Small intestine (tissue), 7 donors: ENCODE results near the gene NOVA2. TPM values are rescaled to one million over a fixed set of nuclear protein-coding genes. Genes with fewer than 3 reads are reported as not detected.
A peak's percentile ranks its signal among the peaks of the same experiment; 100 is the strongest.

Experiments
- DNase-seq, 2 donors: peaks; one replicate each; pipeline versions ENCODE4 v3.0.0 to v3.0.0-alpha.2; 2013
- FAIRE-seq: peaks from 2 replicates; lab custom pipeline; 2012; peaks lifted over from hg19 to GRCh38; lab: Jason Lieb, UNC
- H3K27ac ChIP-seq, 3 donors: one replicate each; pipeline ENCODE4 v1.5.1; 2013; ENCODE audit warnings: low read length in 2 of 3, mild to moderate bottlenecking in 2 of 3, control low read depth in 1 of 3, inconsistent platforms in 1 of 3, low read depth in 1 of 3, moderate library complexity in 1 of 3
- H3K27me3 ChIP-seq, 3 donors: one replicate each; pipeline ENCODE4 v1.6.1; 2013; ENCODE audit warnings: low read length in 3 of 3, inconsistent platforms in 1 of 3; ENCODE audit not compliant: control insufficient read depth in 3 of 3, insufficient read depth in 3 of 3
- H3K36me3 ChIP-seq, 3 donors: one replicate each; pipeline ENCODE4 v1.6.1; 2013; ENCODE audit warnings: low read length in 3 of 3, inconsistent platforms in 1 of 3, low read depth in 1 of 3, mild to moderate bottlenecking in 1 of 3, moderate library complexity in 1 of 3; ENCODE audit not compliant: control insufficient read depth in 3 of 3, insufficient read depth in 2 of 3
- H3K4me1 ChIP-seq, 3 donors: one replicate each; pipeline ENCODE4 v1.6.1; 2013; ENCODE audit warnings: low read length in 2 of 3, inconsistent platforms in 1 of 3, low read depth in 1 of 3, mild to moderate bottlenecking in 1 of 3, moderate library complexity in 1 of 3; ENCODE audit not compliant: control insufficient read depth in 3 of 3, insufficient read depth in 2 of 3
- H3K4me3 ChIP-seq, 3 donors: one replicate each; pipeline ENCODE4 v1.5.1; 2013; ENCODE audit warnings: low read length in 3 of 3, control low read depth in 1 of 3, inconsistent platforms in 1 of 3, low read depth in 1 of 3, mild to moderate bottlenecking in 1 of 3, moderate library complexity in 1 of 3
- H3K9me3 ChIP-seq, 2 donors: one replicate each; pipeline ENCODE4 v1.6.1; 2013; ENCODE audit warnings: low read depth in 1 of 2, low read length in 1 of 2; ENCODE audit not compliant: control insufficient read depth in 2 of 2, insufficient read depth in 1 of 2
- WGBS, 3 donors: extraction: QIAGEN DNeasy Blood & Tissue Kit; methylation state at CpG; one replicate each; pipeline ENCODE4 v1.1.7; 2013; 5-methylcytosine and 5-hydroxymethylcytosine counted together
- polyA plus RNA-seq, 4 donors: library from polyadenylated mRNA; stranded (reverse) in 3 of 4; unstranded in 1 of 4; fragments of 200-250 nt in 3 of 4; fragments of 120-200 nt in 1 of 4; gene quantifications; one replicate each; pipeline versions ENCODE4 v1.2.1 to v1.2.3, GENCODE V29; 2013
- donor health status: healthy with polysubstance abuse.
- donor health status: control.
- donor health status: control.
- donor health status: Bipolar disorder and iron deficiency.
- donor health status: healthy.

NOVA2 gene
- polyA plus RNA-seq, 4 donors: under 0.01 to 2.0 (median 0.56) TPM

DNA sequence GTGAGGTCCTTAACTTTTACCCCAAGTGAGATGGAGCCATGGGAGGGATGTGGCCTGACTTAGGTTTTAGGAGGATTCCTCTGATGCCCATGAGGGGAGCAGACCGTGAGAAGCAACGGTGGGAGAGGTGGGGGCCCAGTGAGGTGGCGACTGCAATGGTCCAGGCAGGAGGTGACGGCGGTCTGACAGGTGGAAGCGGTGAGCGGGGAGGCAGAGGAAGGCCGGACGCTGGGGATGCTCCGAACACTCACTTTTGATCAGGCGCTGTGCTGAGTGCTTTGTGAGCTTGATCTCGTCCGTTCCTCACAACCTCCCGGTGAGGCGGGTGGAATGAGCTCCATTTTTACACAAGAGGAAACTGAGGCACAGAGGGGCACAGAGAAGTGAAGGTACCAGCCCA, 11.6 kb downstream of the NOVA2 start:
- no peak for DNase-seq
- H3K27ac ChIP-seq: no peak overlapping the region
- peaks cover 0 to 29% (median 8%) of the 10 kb centered on the region in 3 donors for H3K27me3 ChIP-seq
- 83 to 85% (median 83%) methylated on average over 14 to 15 of the region's 15 CpGs for WGBS, 3 donors
- H3K4me1 ChIP-seq: no peaks in the 10 kb centered on the region
- H3K4me3 ChIP-seq: no peak overlapping the region
- H3K9me3 ChIP-seq: no peaks in the 10 kb centered on the region
- no peaks in the 10 kb centered on the region for H3K36me3 ChIP-seq
- FAIRE-seq: no peak

DNA sequence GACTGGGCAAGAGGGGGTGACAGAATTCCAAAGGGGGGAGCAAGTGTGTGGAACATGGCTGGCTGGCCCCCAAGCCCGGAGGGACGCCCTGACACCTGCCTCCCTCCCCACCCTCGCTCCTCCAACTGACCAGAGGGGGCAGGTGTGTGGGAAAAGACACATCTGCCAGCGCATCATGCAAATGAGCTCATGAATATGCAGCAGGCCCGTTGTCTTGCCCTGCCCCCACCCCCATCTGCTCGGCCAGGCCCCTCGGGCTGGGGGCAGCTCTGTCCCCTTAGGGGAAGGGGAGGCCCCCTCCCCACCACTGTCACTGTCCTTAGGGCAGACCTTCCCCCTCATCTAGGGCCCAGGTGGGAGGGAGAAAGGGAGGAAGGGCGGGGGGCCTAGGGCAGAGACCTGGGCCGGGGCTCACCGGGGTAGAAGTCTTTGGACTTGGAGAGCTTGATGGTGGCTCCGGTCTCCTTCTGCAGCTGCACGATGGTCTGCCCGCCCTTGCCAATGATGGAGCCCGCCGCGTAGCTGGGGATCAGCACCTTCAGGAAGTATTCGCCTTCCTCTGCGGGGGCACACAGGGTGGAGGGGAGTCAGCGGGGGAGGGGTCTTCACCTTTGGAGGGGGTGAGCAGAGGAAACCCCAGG, 12.9 kb downstream of the NOVA2 start:
- Histone ChIP-seq H3K27ac (no peak overlapping the region), H3K4me3 (no peak overlapping the region), H3K27me3 (peaks cover 0 to 27% (median 8%) of the 10 kb centered on the region in 3 donors), H3K9me3 (no peaks in the 10 kb centered on the region), H3K4me1 (no peaks in the 10 kb centered on the region), H3K36me3 (no peaks in the 10 kb centered on the region)
- FAIRE-seq (no peak), DNase-seq (no peak)
- WGBS, 3 donors: 16 to 25% (median 23%) methylated on average over 16 to 19 of the region's 19 CpGs

DNA sequence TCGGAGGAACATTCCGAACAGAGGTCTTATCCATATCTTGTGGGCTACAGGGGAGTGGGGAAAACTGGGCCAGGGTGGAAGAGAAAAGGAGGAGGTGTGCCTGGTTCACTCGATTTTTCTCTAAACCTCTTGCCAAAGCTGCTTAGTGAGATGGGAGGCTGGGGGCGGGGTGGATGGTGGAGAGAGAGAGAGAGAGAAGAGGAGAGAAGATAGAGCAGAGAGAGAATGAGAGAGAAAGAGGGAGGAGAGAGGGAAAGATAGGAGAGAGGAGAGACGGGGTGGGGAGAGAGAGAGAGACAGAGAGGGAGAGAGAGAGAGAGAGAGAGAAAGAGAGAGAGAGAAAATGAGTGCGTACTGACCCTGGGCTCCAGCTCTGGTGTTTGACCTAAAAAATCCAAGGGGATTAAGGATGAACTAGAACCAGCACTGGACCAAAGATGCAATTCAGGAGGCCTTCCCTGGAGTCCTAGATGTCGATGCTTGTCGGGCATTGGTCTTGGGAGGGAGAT, 14.1 kb downstream of the NOVA2 start:
- 54 to 68% (median 64%) methylated on average over 8 of the region's 8 CpGs for WGBS, 3 donors
- Histone ChIP-seq H3K4me1 (no peaks in the 10 kb centered on the region), H3K27ac (peak overlapping the region in 1 of 3 donors; percentile 41), H3K9me3 (no peaks in the 10 kb centered on the region), H3K4me3 (no peak overlapping the region), H3K36me3 (no peaks in the 10 kb centered on the region), H3K27me3 (peaks cover 0 to 27% (median 8%) of the 10 kb centered on the region in 3 donors)
- DNase-seq (no peak), FAIRE-seq (no peak)

DNA sequence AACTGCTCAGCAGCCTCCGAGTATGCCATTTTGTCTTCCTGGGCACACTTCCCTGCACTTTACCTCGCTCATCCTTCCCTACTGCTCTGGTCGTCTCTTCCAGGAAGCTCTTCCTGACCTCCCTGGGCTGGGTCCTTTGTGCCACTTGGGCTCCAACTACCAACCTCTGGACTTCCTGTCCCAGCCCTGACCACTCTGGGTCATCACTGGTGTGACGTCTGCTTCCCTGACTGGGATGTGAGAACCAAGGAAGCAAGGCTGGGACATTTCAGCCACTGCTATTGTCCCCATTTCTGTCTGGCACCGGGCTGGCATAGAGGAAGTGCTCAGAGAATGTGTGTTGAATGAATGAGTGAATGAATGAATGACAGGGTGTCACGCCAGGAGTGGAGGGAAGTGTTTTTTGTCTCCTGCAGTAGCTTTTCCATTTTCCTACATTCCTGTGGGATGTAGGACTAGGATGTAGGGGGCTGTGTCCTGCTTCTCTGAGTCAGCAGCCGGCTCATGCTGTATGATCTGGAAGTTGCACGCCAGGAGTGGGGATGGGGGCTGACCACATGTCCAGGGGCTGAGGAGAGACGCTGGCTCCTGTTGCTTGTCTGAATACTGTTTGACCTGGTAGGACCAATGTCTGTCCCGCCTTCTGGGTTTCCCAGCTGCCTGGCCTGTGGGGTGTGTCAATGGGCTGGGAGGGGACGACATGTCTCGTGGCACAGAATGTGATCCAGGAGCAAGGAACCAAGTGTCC, 14.7 kb downstream of the NOVA2 start:
- Histone ChIP-seq H3K27ac (peak overlapping the region in 1 of 3 donors; percentile 41), H3K27me3 (peaks cover 0 to 31% (median 8%) of the 10 kb centered on the region in 3 donors), H3K36me3 (no peaks in the 10 kb centered on the region), H3K9me3 (no peaks in the 10 kb centered on the region), H3K4me3 (no peak overlapping the region), H3K4me1 (no peaks in the 10 kb centered on the region)
- 57 to 67% (median 63%) methylated on average over 12 of the region's 12 CpGs for WGBS, 3 donors
- no peak for DNase-seq
- no peak for FAIRE-seq

DNA sequence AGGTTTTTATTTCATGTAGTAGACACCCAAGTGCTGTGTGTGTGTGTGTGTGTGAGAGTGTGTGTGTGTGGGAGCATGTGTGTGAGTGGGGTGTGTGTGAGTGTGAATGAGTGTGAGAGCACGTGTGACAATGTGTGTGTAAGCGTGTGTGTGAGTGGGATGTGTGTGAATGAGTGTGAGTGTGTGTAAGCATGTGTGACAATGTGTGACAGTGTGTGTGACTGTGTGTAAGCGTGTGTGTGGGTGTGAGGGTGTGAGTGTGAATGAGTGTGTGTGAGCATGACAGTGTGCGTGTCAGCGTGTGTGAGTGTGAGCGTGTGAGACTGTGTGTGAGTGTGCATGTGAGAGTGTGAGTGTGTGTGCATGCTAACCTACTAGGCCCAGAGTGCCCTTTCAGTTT, 15.3 kb downstream of the NOVA2 start:
- no peaks in the 10 kb centered on the region for H3K36me3 ChIP-seq
- H3K27me3 ChIP-seq: peaks cover 0 to 36% (median 8%) of the 10 kb centered on the region in 3 donors
- no peaks in the 10 kb centered on the region for H3K4me1 ChIP-seq
- no peak for DNase-seq
- no peak for FAIRE-seq
- H3K4me3 ChIP-seq: no peak overlapping the region
- WGBS, 3 donors: 87 to 91% (median 90%) methylated on average over 6 of the region's 6 CpGs
- peak overlapping the region in 1 of 3 donors; percentile 32 for H3K27ac ChIP-seq
- peaks cover 0 to 4% of the 10 kb centered on the region in 2 donors for H3K9me3 ChIP-seq

DNA sequence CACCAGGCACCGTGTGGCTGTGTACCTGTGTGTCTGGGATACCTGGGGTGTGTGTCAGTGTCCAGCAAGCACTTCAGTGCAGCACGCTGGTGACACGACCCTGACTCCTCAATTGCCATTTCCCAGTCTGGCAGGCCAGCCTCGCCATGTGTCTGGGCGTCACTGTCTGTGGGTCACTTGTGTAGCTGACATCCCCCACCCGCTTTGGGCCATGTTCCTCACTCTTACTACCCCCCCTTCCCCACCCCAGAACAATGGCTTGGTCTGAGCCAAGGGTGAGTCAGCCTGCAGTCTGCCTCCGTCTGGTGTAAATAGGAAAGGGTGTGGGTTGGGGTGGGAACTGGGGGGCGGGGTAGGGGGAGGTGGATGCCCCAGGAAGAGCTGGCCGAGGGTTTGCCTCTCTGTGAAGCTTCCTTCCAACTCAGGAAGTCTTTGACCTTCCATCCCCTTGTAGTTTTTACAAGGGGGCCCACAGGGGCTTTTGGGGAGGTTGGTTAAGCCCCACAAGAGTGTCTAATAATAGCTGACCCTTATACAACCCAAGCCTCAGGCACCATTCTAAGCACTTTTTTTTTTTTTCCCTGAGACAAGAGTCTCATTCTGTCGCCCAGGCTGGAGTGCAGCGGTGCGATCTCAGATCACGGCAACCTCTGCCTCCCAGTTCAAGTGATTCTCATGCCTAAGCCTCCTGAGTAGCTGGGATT, 17.6 kb downstream of the NOVA2 start:
- FAIRE-seq (no peak), DNase-seq (no peak)
- WGBS, 3 donors: 37 to 48% (median 48%) methylated on average over 13 of the region's 13 CpGs
- Histone ChIP-seq H3K27me3 (peaks cover 0 to 32% (median 11%) of the 10 kb centered on the region in 3 donors), H3K4me1 (peaks cover 0 to 7% (median 5%) of the 10 kb centered on the region in 3 donors), H3K4me3 (no peak overlapping the region), H3K27ac (no peak overlapping the region), H3K36me3 (no peaks in the 10 kb centered on the region), H3K9me3 (peaks cover 0 to 7% of the 10 kb centered on the region in 2 donors)

DNA sequence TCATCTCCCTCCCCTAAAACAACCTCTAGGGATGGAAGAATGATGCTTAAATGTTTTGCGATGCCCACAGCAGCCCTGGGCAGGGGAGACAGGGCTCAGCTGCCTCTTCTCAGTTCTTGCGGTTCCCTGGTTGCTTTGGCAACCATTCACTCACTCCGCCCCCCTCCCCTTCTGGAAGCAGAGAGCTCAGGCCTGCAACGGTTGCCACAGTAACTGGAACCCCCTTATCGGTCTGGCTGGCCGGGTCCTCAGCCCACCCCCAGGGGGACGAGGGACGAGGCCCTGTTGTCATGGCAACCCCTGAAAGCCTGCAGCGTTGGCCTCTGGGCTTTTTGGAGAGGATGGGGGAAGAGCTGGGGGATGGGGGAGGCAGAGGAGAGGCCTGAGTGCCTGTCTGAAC, 19.5 kb downstream of the NOVA2 start:
- FAIRE-seq: no peak
- no peak for DNase-seq
- Histone ChIP-seq H3K27ac (peak overlapping the region in 1 of 3 donors; percentile 17), H3K4me3 (no peak overlapping the region), H3K27me3 (peaks cover 0 to 18% (median 6%) of the 10 kb centered on the region in 3 donors), H3K9me3 (peaks cover 0 to 7% of the 10 kb centered on the region in 2 donors), H3K4me1 (peaks cover 0 to 7% (median 5%) of the 10 kb centered on the region in 3 donors), H3K36me3 (no peaks in the 10 kb centered on the region)
- WGBS, 3 donors: 20 to 29% (median 25%) methylated on average over 9 of the region's 9 CpGs

DNA sequence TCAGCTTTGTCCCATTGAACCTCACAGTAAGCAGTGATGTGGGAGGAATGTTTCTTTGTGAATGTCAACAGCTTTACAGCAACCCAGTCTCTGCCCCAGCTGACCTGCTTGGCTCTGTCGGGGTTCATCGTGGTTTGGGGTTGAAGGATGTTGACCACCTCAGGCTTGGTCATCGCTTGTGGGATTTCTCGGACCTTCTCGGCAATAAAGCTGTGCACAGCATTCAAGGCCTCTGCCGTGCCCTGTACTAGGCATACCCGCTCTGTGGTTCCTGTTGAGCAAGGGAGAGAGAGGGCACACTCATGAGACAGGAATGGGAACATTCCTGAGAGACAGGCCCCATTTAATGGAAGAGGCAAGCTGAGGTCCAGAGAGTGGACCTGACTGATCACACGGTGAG, 20.0 kb downstream of the NOVA2 start:
- FAIRE-seq (no peak), DNase-seq (no peak)
- peaks cover 0 to 7% of the 10 kb centered on the region in 2 donors for H3K9me3 ChIP-seq
- 89 to 94% (median 91%) methylated on average over 8 of the region's 8 CpGs for WGBS, 3 donors
- H3K4me3 ChIP-seq: no peak overlapping the region
- no peaks in the 10 kb centered on the region for H3K36me3 ChIP-seq
- peaks cover 0 to 14% (median 5%) of the 10 kb centered on the region in 3 donors for H3K27me3 ChIP-seq
- H3K4me1 ChIP-seq: peaks cover 0 to 7% (median 5%) of the 10 kb centered on the region in 3 donors
- peak overlapping the region in 1 of 3 donors; percentile 17 for H3K27ac ChIP-seq
